Fibroblast of lung (primary cell): Measurements from ENCODE around the gene LTK.

Source experiments
- EZH2 ChIP-seq: IDR thresholded peaks from 2 replicates; pipeline ENCODE4 v1.5.1; 2012; ENCODE audit warnings: low read length, control low read depth, mild to moderate bottlenecking; ENCODE audit errors: missing control alignments
- TF ChIP-seq, protein P1 (sequence below), 2 donors: IDR thresholded peaks in 1 of 2; conservative IDR thresholded peaks in 1 of 2; 1 replicate in 1 of 2; 2 replicates in 1 of 2; pipeline ENCODE4 v1.5.1; 2011 to 2012; ENCODE audit warnings: low read length in 2 of 2, control low read depth in 1 of 2, inconsistent platforms in 1 of 2, low read depth in 1 of 2, mild to moderate bottlenecking in 1 of 2

DNA sequence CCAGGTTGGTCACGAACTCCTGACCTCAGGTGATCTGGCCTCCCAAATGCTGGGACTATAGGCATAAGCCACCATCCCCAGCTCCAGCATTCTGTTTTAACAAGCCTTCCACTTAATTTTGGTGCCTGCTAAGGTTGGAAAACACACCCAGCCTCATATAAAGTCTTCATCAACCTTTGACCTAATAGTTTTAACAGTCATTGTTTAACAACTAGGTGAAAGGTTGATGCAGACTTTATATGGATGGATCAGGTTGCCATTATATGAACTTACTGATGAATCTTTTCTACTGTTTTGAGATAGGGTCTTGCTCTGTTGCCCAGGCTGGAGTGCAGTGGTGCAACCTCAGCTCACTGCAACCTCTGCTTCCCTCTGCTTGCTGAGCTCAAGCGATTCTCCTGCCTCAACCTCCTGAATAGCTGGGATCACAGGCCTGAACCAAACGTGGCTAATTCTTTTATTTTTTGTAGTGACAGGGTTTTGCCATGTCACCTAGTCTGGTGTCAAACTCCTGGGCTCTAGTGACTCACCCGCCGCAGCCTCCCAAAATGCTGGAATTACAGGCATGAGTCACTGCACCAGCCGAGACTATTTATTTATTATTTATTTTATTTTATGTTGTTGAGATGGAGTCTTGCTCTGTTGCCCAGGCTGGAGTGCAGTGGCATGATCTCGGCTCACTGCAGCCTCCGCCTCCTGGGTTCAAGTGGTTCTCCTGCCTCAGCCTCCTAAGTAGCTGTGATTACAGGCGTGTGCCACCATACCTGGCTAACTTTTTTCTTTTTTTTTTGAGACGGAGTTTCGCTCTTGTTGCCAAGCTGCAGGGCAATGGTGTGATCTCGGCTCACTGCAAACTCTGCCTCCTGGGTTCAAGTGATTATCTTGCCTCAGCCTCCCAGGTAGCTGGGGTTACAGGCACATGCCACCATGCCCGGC is 33.5 kb upstream of the LTK start:
- TF ChIP-seq, protein P1, sequence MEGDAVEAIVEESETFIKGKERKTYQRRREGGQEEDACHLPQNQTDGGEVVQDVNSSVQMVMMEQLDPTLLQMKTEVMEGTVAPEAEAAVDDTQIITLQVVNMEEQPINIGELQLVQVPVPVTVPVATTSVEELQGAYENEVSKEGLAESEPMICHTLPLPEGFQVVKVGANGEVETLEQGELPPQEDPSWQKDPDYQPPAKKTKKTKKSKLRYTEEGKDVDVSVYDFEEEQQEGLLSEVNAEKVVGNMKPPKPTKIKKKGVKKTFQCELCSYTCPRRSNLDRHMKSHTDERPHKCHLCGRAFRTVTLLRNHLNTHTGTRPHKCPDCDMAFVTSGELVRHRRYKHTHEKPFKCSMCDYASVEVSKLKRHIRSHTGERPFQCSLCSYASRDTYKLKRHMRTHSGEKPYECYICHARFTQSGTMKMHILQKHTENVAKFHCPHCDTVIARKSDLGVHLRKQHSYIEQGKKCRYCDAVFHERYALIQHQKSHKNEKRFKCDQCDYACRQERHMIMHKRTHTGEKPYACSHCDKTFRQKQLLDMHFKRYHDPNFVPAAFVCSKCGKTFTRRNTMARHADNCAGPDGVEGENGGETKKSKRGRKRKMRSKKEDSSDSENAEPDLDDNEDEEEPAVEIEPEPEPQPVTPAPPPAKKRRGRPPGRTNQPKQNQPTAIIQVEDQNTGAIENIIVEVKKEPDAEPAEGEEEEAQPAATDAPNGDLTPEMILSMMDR (conservative IDR thresholded peaks at IDR 0.05 in 1 of 2, IDR thresholded peaks at IDR 0.05 in 1 of 2; ENCODE audit: low read depth in 1 of 2, low read length in 2 of 2), result no peak
- no peak for TF ChIP-seq EZH2
